GM18505 (cell line): ENCODE data around the gene DAP.
"Not testable (repeated sequence)": the region's sequence is repeated elsewhere in the genome, so short reads cannot be mapped to it uniquely, and the experiment has no call there.

Source experiments
- ATAC-seq: cut with Tn5 transposase; IDR thresholded peaks from one replicate; pipeline ENCODE4 v1.9.1; 2021; ENCODE audit not compliant: unreplicated experiment
- POLR2A ChIP-seq: IDR thresholded peaks from 4 replicates; pipeline ENCODE4 v1.6.1; 2011; ENCODE audit warnings: borderline replicate concordance; ENCODE audit not compliant: insufficient read depth, insufficient read length; ENCODE audit errors: extremely low read depth

DAP gene

DNA sequence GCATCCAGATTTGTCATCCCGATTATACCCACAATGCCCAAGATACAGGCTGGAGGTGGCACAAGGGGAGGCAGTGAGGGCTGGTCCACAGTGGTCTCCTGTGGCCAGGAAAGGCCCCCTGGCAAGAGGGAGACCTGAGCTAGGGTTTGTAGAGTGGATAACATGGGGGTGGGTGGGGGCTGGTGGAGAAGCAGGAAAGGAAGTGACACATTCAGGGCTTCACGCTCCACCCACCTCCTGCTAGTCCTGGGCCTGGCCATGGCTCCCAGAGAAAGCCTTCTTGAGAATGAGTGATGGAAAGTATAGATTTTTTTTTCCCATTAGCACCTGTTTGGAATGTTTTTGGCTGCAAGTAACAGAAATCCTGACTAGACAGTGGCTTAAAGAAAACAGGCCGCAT is 115.9 kb downstream of the DAP start:
- no peak for ATAC-seq
- no peak for TF ChIP-seq POLR2A

GRCh38 chr5:10644192-10644591 is 116.8 kb downstream of the DAP start:
- no peak for TF ChIP-seq POLR2A
- no peak for ATAC-seq

GRCh38 chr5:10642367-10642766 is 118.7 kb downstream of the DAP start:
- no peak for TF ChIP-seq POLR2A
- no peak for ATAC-seq

- no peak for ATAC-seq
- no peak for TF ChIP-seq POLR2A
Measured at GRCh38 chr5:10639846-10640368, 121.1 kb downstream of the DAP start.

DNA sequence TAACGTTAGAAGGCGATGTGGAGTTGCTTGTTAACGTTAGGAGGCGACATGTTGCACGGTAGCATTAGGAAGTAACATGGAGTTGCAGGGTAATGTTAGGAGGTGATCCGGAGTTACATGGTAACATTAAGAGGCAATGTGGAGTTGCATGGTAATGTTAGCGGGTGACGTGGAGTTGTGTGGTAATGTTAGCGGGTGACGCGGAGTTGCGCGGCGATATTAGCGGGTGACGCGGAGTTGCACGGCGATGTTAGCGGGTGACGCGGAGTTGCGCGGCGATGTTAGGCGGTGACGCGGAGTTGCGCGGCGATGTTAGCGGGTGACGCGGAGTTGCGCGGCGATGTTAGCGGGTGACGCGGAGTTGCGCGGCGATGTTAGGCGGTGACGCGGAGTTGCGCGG is 122.3 kb downstream of the DAP start:
- ATAC-seq, result not testable (repeated sequence)

DNA sequence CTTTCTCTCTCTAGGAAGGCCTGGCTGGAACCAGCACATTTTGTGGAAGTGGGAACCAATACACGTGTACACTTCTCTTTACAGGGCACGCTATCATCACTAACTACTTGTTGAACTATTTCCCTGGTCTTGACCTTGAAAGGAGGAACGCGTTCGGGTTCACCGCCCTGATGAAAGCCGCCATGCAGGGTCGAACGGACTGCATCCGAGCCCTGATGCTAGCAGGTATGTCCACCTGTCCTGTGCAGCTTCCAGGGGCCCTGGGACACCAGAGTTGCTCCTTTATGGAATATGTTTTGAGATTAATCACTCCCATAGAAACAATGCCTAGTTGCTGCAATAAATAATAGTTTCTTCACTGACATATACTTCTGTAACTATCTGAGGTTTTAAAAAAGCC is 123.1 kb downstream of the DAP start:
- TF ChIP-seq POLR2A, result no peak
- ATAC-seq, result no peak

DNA sequence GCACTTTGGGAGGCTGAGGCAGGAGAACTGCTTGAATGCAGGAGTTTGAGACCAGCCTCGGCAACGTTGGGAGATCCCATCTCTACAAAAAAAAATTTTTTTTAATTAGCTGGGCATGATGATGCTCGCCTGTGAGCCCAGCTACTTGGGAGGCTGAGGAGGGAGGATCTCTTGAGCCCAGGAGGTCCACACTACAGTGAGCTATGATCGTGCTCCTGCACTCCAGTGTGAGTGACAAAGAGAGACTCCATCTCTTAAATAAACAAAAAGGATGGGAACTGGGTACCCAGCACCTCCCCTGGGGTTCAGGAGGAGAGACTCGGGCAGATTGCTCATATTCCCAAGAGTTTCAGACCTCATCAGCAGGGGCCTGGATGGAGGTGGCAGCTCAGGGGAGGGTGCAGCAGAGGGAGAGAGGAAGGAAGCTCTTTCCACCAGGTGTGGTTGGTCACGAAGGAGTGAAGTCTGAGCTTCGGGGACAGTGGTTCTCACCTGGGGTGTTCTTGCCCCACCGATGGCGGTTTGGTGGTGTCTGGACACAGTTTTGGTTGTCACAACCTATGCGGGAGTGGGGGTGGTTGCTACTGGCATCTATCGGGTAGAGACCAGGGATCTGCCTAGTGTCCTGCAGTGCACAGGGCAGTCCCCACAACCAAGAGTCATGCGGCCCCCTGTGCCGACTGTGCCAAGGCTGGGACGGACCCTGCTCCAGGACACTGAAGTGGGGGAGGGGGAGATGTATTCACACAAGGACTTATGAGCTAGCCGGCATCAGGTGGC is 124.5 kb downstream of the DAP start:
- TF ChIP-seq POLR2A, result peak; percentile 22
- ATAC-seq, result no peak

DNA sequence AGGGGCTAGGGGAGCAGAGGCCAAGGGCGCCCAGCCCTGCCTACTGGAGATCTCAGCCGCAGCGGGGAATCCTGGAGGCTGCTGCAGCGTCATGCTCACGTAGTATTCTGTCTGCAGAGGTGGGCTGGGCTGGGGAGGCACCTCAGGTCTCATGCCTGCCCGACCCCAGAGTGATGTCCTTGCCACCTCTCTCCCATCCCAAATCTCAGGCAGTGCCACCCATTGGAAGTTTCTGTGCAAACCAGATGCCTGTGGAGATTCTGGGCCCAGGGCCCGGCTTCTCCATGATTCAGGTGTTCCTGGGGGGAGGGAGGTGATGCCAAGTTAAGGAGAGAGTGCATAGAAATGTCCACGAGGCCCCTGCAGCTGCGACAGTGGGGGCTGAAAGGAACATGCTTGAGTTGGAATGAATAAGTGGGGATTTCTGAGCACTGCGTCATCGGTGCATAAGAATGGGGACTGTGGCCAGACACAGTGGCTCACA is 125.1 kb downstream of the DAP start:
- ATAC-seq, result no peak

DNA sequence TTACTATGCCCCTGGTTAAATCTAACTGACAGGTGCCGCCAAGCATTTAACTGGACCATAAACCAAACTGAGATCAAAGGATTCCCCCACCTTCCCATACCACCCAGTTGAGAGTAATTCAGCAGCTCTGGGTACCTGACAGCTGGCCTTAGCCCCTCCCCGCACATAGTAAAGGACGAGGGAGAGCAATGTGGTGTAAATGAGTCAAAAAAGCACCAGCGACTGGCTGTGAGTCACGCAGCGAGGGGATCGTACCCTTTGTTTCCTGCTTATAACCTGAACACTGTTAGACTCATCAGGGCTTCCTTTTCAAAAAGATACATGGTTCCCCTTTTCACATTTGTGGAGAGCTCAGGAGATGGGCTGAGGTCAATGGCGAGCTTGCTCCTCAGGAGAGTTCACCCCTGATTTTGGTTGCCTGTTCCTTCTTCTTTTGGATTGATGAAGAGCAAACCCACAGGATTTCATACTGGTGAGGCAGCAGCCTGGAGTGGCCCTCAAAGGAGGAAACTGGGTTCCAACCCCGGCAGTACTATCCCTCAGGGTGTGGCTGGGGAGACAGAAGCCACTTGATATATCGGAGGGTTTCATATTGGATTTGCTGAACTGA is 125.7 kb downstream of the DAP start:
- TF ChIP-seq POLR2A, result peak; percentile 25
- ATAC-seq, result peak; percentile 63

More for the DNA sequence above, 125.1 kb downstream of the DAP start:
- TF ChIP-seq POLR2A, result no peak

DNA sequence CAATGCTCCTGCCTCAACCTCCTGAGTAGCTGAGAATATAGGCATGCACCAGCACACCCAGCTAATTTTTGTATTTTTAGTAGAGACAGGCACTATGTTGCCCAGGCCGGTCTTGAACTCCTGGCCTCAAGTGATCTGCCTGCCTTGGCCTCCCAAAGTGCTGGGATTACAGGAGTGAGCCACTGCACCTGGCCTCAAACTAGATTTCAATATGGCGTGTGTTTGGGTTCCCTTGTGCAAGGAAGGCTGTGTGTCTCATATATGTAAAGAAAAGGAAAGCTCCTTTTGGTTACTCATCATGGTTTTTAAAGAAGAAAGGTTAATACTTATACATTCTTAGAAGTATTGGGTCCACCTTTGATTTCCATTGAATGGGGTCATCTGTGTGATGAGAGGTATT is 126.5 kb downstream of the DAP start:
- no peak for TF ChIP-seq POLR2A
- ATAC-seq, result no peak

DNA sequence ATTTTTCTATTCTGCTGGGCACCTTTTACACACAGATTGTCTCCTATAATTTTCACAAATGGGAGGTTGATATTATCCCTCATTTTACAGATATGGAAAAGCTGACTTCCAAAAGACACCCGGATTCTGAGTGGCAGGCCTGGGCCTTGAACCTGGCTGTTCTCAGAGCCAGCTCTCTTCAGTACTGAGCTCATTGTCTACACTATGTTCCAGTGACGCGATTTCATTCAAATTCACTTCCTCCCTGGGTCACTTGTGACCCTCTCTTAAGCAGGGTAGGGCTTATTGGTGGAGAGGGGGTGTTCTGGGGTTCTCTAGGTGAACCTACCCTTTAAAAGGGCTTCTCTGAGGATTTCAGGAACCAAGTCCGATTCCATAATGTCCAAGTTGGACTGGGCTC is 127.0 kb downstream of the DAP start:
- peak; percentile 51 for TF ChIP-seq POLR2A
- ATAC-seq, result no peak

DNA sequence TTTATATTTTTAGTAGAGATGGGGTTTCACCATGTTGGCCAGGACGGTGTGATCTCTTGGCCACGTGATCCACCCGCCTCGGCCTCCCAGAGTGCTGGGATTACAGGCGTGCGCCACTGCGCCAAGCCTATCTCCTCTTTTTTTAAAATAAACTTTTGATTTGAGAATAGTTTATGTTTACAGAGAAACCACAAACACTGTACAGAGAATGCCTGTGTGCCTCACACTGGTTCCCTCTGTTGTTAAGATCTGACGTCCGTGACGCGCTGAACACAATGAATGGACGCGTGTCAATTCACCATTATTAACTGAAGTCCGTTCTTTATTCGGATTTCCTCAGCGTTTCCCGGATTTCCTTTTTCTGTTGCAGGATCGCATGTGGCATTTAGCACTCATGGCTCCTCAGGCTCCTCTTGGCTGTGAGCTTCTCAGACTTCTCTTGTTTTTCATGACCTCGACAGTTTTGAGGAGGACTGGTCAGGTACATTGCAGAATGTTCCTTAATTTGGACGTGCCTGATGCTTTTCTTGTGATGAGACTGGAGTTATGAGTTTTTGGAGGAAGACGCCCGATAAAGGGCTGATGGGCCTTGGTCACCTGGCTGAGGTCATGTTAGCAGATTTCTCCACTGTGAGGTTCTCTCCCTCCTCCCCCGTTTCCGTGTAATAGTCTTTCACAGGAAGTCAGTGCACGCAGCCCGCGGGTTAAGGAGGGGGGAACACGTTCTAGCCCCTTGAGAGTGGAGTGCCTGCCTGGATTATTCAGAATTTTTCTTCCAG is 127.6 kb downstream of the DAP start:
- no peak for TF ChIP-seq POLR2A
- no peak for ATAC-seq

- peak; percentile 38 for ATAC-seq
Measured at GRCh38 chr5:10632110-10632761, 128.8 kb downstream of the DAP start.

More at GRCh38 chr5:10632110-10632761, 128.8 kb downstream of the DAP start:
- TF ChIP-seq POLR2A, result peak; percentile 66
